Measurements from ENCODE around the gene PARD3B. TPM values are rescaled to one million over a fixed set of nuclear protein-coding genes. Genes with fewer than 3 reads are reported as not detected.

PARD3B gene
- total and polyA plus RNA-seq, 2 of the 4 experiments (the other 2 are of a cell fraction), result 3.3 to 15.6 TPM

- Histone ChIP-seq H3K56ac (ENCODE audit: extremely low read depth, insufficient read depth, low read length) (no peak overlapping the region), H2BK20ac (ENCODE audit: low read depth, low read length) (no peak overlapping the region), H3K14ac (replicated peaks; ENCODE audit: low read depth, low read length) (no peak overlapping the region), H3K79me1 (ENCODE audit: low read depth in 1 of 2, low read length in 2 of 2) (no peaks in the 10 kb centered on the region; a peak in 1 of 4 replicates), H4K20me1 (ENCODE audit: insufficient read depth, low read length) (no peaks in the 10 kb centered on the region), H3K4me3 (ENCODE audit: insufficient read depth, low read depth, low read length) (no peak overlapping the region), H3K23ac (ENCODE audit: low read depth, low read length) (no peak overlapping the region), H3K36me3 (ENCODE audit: control insufficient read depth, insufficient read depth, low read length) (no peaks in the 10 kb centered on the region), H3K4me2 (ENCODE audit: low read depth, low read length) (no peak overlapping the region), H3K18ac (ENCODE audit: low read depth, low read length) (no peak overlapping the region), H2BK15ac (ENCODE audit: low read depth, low read length) (no peak overlapping the region), H4K91ac (ENCODE audit: insufficient read depth, low read depth, low read length) (no peak overlapping the region), H2AK9ac (replicated peaks; ENCODE audit: low read depth, low read length, poor library complexity) (no peak overlapping the region), H3K9me1 (ENCODE audit: insufficient read depth, low read length) (no peaks in the 10 kb centered on the region), H3K4ac (ENCODE audit: low read depth, low read length) (no peak overlapping the region), H3K27me3 (ENCODE audit: control insufficient read depth, insufficient read depth, low read length) (no peaks in the 10 kb centered on the region), H3K27ac (ENCODE audit: insufficient read depth, low read length) (no peak overlapping the region), H3K4me1 (ENCODE audit: control insufficient read depth, insufficient read depth, low read length) (peaks cover 2% of the 10 kb centered on the region; the same call in 1 of the 2 replicates), H2BK5ac (ENCODE audit: low read depth, low read length, poor library complexity, severe bottlenecking) (no peak overlapping the region), H3K9me3 (ENCODE audit: control insufficient read depth, insufficient read depth, low read length) (no peaks in the 10 kb centered on the region), H4K5ac (ENCODE audit: low read depth, low read length) (no peak overlapping the region), H3K9ac (ENCODE audit: low read depth, low read length) (no peak overlapping the region), H2AK5ac (ENCODE audit: low read depth, low read length) (no peak overlapping the region), H2AFZ (replicated peaks; ENCODE audit: low read length, poor library complexity) (no peak overlapping the region), H4K8ac (ENCODE audit: low read depth in 2 of 2, low read length in 2 of 2) (no peak overlapping the region), H2BK120ac (ENCODE audit: low read depth, low read length) (no peak overlapping the region)
- ChIA-PET POLR2A (ENCODE audit: unreplicated experiment) (no interaction called here), CTCF (no interaction called here)
- ATAC-seq (ENCODE audit: low read depth) (no peak), DNase-seq (no peak)
- no peak for TF ChIP-seq FOS (IDR thresholded peaks at IDR 0.05; ENCODE audit: low read depth, low read length)
- TF ChIP-seq MAZ (IDR thresholded peaks at IDR 0.05; ENCODE audit: borderline replicate concordance, low read depth, low read length), result no peak
- no peak for TF ChIP-seq USF2 (IDR thresholded peaks at IDR 0.05; ENCODE audit: low read depth, low read length)
- TF ChIP-seq RAD21 (IDR thresholded peaks at IDR 0.05; ENCODE audit: low read length), result no peak
- no peak for TF ChIP-seq BHLHE40 (IDR thresholded peaks at IDR 0.05; ENCODE audit: low read depth, low read length)
- no peak for TF ChIP-seq POLR2A (IDR thresholded peaks at IDR 0.05; ENCODE audit: low read depth, low read length)
- TF ChIP-seq NFE2L2 (IDR thresholded peaks at IDR 0.05; ENCODE audit: low read depth, low read length), result no peak
- TF ChIP-seq SMC3 (IDR thresholded peaks at IDR 0.05; ENCODE audit: low read depth, low read length), result no peak
- TF ChIP-seq MXI1 (IDR thresholded peaks at IDR 0.05; ENCODE audit: borderline replicate concordance, low read depth, low read length), result no peak
- TF ChIP-seq CEBPB (IDR thresholded peaks at IDR 0.05; ENCODE audit: low read depth, low read length), result no peak
- no peak for TF ChIP-seq CHD1 (IDR thresholded peaks at IDR 0.05; ENCODE audit: low read depth, low read length)
- TF ChIP-seq RCOR1 (IDR thresholded peaks at IDR 0.05; ENCODE audit: insufficient replicate concordance, low read length), result no peak
- no peak for TF ChIP-seq CTCF (conservative IDR thresholded peaks at IDR 0.05; ENCODE audit: low read depth, low read length)
- TF ChIP-seq MAFK (IDR thresholded peaks at IDR 0.05; ENCODE audit: low read depth, low read length), result no peak
- WGBS, 2 experiments (ENCODE audit: extremely low coverage in 2 of 2, insufficient read length in 1 of 2), result 100% methylated on average over 1 of the region's 2 CpGs; no CpG with 5 or more reads in 1 of the 2 experiments
- intact Hi-C loops (cut with micrococcal nuclease), result no loop called here
- no TSS peak for BruUV-seq (replicated peaks)
- dilution Hi-C loops (cut with HindIII; ENCODE audit: low sequenced_read_pairs, unreplicated experiment), result no loop called here
- in situ Hi-C loops (cut with MboI; ENCODE audit: low sequenced_read_pairs), result no loop called here
Observed at GRCh38 chr2:205346649-205347048, 801.4 kb downstream of the PARD3B start.
